DMS 273 (cell line): ENCODE measurements around the gene PXMP2.
A peak's percentile ranks its signal among the peaks of the same experiment; 100 is the strongest.
"Not testable (repeated sequence)": the region's sequence is repeated elsewhere in the genome, so short reads cannot be mapped to it uniquely, and the experiment has no call there.

Source experiments
- DNase-seq: peaks from one replicate; lab custom pipeline; 2025; ENCODE audit not compliant: unreplicated experiment; lab: John Stamatoyannopoulos, UW

PXMP2 gene

GRCh38 chr12:132692030-132692429 lies 4.6 kb downstream of the PXMP2 start:
- not testable (repeated sequence) for DNase-seq

DNA sequence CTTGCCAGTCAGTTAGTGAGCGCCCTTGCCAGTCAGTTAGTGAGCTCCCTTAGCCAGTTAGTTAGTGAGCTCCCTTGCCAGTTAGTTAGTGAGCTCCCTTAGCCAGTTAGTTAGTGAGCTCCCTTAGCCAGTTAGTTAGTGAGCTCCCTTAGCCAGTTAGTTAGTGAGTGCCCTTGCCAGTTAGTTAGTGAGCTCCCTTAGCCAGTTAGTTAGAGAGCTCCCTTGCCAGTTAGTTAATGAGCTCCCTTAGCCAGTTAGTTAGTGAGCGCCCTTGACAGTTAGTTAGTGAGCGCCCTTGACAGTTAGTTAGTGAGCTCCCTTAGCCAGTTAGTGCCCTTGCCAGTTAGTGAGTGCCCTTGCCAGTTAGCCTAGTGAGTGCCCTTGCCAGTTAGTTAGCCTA lies 7.5 kb downstream of the PXMP2 start:
- not testable (repeated sequence) for DNase-seq

DNA sequence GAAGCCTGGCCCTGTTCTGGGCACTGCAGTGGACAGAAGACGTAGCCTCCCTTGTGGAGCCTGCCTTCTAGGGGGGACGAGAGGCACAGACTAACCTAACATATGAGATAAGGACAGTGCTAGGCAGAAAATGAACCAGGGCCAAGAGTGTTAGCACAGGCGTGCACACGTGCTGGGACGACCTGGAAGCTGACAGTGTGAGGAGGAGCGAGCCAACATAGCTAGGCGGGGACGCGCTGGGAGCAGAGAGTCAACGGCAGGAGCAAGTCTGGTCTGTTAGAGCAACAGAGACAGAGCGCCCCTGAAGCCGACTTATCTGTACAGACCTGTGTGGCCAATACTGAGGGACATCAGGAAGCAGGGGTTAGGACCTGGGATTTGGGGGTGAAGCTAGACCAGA lies 8.0 kb downstream of the PXMP2 start:
- DNase-seq: no peak

DNA sequence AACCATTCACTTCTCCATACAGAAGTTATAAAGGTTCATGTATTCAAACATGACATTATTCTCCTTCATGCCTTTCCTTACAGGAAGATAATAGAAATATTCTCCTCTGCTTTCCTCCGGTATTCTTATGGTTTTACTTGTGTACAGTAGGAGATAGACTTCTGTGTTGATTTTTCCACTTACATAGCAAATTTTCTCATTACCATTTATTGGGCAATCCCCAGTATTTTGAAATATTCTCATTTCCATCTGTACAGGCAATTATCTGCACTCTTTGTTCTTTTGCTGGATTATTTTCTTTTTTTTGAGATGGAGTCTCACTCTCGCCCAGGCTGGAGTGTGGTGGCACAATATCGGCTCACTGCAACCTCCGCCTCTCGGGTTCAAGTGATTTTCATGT lies 11.0 kb downstream of the PXMP2 start:
- DNase-seq: no peak

DNA sequence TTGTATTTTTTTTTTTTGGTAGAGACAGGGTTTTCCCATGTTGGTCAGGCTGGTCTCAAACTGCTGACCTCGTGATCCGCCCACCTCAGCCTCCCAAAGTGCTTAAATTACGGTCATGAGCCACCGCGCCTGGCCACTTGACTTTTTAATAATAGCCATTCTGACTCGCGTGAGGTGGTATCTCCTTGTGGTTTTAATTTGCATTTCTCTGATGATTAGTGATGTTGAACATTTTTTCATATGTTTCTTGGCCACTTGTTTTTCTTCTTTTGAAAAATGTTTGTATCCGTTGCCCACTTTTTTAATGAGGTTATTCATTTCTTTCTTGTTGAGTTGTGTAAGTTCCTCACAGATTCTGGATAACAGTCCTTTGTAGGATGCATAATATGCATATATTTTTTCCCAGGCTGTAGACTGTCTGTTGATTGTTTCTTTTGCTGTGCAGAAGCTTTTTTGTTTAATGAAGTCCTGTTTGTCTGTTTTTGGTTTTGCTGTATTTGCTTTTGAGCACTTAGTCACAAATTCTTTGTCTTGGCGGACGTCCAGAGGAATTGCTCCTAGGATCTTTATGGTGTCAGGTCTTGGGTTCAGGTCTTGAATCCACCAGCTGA lies 12.9 kb downstream of the PXMP2 start:
- DNase-seq: no peak

GRCh38 chr12:132702640-132703039 lies 15.3 kb downstream of the PXMP2 start:
- DNase-seq: no peak

- DNase-seq: no peak
These were observed 16.3 kb downstream of the PXMP2 start for GRCh38 chr12:132703641-132704040.

DNA sequence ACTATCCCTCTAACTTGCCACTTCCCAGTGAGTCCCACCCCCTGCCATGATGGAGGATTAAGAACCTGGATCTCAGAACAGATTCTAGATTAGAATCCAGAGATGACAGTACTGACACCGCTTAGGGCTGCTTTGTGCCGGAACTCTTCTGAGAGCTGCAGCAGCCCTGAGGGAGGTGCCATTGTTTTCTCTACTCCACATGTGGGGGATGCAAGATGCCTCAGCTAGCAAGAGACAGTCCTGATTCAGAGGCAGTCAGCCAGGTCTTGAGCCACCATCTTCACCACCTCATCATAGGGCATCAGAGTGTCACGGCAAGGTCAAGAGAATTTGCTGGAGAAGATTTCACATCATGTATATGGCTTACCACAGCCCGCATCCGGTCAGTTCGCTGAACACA lies 19.9 kb downstream of the PXMP2 start:
- DNase-seq: no peak

DNA sequence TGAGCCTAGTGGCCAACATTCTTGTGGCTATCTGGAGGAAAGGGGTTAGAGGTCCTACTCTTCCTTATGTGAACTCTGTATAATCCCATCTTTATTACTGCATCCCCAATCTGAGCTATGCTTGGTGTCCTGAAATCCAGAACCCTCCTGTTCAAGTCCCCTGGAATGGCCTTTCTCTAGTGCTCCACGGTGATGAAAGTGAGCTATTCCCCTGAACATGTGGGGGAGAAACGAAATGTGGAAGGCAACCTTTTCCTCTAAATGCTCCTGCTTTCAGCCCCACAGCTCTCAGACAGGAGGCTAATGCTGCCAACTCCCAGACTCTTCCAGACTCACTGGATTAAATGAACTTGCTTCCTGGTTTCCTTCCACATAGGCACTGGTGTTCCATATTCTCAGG lies 20.8 kb downstream of the PXMP2 start:
- DNase-seq: no peak

DNA sequence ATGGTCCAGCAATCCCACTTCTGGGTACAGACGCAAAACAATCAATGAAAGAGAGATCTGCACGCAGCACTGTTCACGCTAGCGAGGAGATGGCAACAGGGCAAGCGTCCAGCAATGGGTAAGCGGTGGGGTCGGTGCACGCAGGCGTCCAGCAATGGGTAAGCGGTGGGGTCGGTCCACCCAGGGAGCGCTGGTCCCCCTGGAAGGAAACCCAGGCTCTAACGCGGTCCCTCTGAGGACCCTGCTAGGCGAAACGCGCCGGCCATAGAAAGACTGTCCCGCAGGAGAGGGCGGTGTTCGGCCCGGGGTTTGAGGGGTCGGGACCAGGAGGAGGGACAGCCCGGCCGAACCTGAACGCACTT lies 22.6 kb downstream of the PXMP2 start:
- DNase-seq: no peak

GRCh38 chr12:132710405-132711079 lies 23.2 kb downstream of the PXMP2 start, which contains the start of gene PGAM5:
Gene PGAM5 (plus strand): TSS chr12:132710842. CDS start chr12:132710877, 35 bp downstream.
- DNase-seq: peak; percentile 90

GRCh38 chr12:132711080-132711843 lies 23.9 kb downstream of the PXMP2 start:
- DNase-seq: peak; percentile 46

DNA sequence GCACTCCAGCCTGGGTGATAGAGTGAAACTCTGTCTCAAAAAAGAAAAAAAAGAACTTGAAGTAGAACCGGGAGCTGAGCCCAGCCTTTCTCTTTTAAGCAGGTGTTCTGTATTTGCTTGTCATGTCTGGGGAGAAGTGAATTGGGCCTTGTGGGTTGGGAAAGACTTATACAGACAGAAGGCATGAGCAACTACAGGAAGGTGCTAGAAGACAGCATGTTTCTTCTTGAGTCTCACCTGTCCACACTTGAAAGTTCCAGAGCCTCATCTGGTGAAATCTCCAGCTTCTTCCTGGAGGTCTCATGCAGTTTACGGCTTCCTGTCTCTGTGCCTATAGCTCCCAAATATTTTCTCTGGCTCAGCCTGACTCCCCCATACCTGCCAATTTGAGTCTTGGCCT lies 25.7 kb downstream of the PXMP2 start:
- no peak for DNase-seq

DNA sequence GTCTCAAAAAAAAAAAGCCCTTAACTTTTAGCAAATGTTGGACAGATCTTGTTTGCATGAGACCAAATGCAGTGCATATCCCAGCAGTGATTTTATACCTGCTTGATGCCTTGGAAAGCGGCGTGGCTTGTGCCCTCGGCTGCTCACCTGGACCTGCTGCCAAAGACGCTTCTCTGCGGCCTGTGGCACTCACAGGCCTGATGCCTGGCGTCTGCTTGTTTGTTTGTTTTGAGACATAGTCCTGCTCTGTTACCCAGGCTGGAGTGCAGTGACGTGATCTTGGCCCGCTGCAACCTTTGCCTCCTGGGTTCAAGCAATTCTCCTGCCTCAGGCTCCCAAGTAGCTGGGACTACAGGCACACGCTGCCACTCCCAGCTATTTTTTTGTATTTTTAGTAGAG lies 28.5 kb downstream of the PXMP2 start:
- DNase-seq: no peak

DNA sequence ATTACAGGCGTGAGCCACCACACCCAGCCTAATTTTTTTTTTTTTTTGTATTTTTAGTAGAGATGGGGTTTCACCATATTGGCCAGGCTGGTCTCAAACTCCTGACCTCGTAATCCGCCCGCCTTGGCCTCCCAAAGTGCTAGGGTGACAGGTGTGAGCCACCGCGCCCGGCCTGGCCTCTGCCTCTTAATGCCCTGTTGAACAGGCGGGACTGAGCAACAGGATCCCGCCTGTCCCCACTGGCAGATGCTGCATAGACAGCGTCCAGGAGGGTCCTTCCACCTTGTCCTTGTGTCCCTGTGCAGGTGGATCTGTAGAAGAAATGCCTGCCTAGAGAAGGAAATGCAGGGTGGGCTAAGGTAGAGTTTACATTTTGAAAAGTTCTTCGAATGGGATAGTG lies 29.0 kb downstream of the PXMP2 start:
- DNase-seq: no peak

DNA sequence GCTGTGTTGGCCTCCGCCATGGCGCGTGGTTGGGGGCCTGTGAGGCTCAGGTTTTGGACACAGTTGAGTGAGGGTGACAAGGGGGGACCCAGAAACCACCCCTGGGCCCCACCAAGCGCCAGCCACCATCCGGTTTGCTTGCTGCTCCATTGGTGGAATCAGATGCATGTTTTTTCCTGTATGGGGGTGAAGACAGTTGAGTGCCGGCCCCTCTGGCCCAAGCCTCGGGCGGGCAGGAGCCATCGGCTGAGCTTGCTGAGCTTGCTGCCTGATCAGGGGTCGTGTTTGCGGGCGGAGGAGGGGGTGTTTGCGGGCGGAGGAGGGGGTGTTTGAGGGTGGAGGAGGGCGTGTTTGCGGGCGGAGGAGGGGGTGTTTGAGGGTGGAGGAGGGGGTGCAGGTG lies 29.6 kb downstream of the PXMP2 start:
- DNase-seq: no peak

DNA sequence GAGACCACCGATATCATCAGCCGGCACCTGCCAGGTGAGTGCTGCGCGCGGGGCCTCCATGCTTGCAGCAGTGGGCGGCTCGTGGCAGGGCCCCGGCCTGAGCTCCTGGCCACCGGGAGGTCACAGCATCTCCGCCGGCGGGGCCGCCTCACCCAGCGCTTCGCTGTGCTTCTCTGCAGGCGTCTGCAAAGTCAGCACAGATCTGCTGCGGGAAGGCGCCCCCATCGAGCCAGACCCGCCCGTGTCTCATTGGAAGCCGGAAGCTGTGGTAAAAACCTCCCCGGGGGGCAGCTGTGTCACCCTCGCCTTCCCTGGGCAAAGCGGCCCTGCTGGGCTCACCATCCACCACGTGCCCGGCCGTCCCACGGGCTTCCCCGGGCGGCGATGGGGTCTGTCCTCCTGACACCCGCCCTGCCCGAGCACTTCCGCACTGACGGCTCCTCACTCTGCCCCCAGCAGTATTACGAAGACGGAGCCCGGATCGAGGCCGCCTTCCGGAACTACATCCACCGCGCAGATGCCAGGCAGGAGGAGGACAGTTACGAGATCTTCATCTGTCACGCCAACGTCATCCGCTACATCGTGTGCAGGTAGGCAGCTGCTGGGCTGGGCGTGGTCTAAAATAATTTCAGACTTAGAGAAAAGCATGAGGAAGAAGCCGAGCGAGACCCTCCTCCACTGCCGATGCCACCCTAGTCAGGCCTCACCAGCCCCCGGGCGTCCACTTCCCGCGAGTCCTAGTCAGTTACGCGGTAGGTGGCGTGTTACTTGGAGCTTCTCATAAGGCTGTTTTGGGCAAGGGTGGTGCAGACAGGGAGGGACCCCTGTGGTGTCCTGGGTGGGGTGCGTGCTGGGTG lies 30.4 kb downstream of the PXMP2 start:
- no peak for DNase-seq

DNA sequence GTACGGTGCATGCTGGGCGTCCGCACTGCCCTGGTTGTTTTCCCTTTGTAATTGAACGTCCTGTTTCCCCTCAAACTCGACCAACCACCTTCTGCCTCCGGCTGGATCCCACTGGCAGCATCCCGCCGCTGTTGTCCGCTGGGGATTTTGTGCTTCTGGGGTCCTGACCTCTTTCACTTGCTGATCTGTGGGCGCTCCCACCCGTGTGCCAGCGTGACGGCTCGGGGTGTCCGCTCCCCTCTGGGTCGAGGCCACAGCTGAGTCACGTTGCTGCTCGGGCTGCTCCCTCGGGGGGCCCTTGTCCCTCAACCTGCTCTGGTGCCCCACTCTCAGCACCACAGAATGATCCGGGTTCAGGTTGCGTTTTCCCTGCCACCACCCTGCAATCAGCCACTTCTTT lies 31.3 kb downstream of the PXMP2 start:
- DNase-seq: no peak

- no peak for DNase-seq
These were observed 32.0 kb downstream of the PXMP2 start for GRCh38 chr12:132719141-132719953.

- DNase-seq: no peak
These were observed 32.6 kb downstream of the PXMP2 start for GRCh38 chr12:132719954-132720324.
